ENCODE results near the gene TBL1XR1. TPM values are rescaled to one million over a fixed set of nuclear protein-coding genes. Genes with fewer than 3 reads are reported as not detected.

The TBL1XR1 gene
- total and polyA plus RNA-seq, 2 of the 8 experiments (the other 6 are each of a cell fraction or from before 2014, with no cell fraction given): 28.1 to 147 TPM

DNA sequence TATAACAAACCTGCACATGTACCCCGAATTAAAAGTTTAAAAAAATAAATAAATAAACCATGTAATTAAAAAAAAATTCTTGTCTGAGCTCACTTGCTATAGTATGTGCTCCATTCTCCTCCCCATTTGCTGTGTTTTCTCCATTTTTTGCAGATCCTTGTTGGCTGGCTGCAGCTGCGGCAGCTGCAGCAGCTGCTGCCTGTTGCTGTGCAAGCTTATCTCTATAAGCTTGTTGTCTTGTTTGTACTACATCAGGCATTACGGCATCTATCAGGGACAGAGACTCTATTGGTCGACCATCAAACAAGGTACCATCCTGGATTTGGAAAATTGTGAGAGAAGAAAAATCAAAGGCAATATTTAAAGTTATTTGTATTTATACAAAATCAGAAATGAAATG lies 145.9 kb downstream of the TBL1XR1 start:
- Histone ChIP-seq H2AFZ (ENCODE audit: low read length) (no peak overlapping the region), H3K56ac (replicated peaks; ENCODE audit: insufficient read length, low read depth, low read length) (no peak overlapping the region), H2BK12ac (ENCODE audit: low read depth, low read length) (no peak overlapping the region), H3K4me3 (ENCODE audit: extremely low read depth in 1 of 4, insufficient read depth in 2 of 4, low read depth in 3 of 4, low read length in 4 of 4) (no peak overlapping the region), H3K79me1 (ENCODE audit: low read depth, low read length) (no peaks in the 10 kb centered on the region), H3K27ac (ENCODE audit: low read depth, low read length) (no peak overlapping the region), H3K27me3 (replicated peaks in 1 of 4; ENCODE audit: control insufficient read depth in 3 of 4, extremely low read depth in 1 of 4, insufficient read depth in 3 of 4, low read length in 3 of 4) (no peaks in the 10 kb centered on the region), H4K8ac (ENCODE audit: extremely low read depth, insufficient read depth, low read length) (no peak overlapping the region), H2BK120ac (replicated peaks; ENCODE audit: low read depth, low read length) (no peak overlapping the region), H3K36me3 (ENCODE audit: control insufficient read depth in 2 of 4, insufficient read depth in 4 of 4, low read length in 3 of 4) (peaks cover 4 to 48% (median 12%) of the 10 kb centered on the region in 4 experiments; a peak in 7 of 8 replicates), H3K4me1 (replicated peaks in 1 of 4; ENCODE audit: control insufficient read depth in 3 of 4, insufficient read depth in 4 of 4, low read length in 3 of 4) (peaks cover 0 to 13% (median 2%) of the 10 kb centered on the region in 4 experiments; a peak in 2 of 7 replicates), H3K23me2 (ENCODE audit: low read depth, low read length) (no peaks in the 10 kb centered on the region), H4K20me1 (replicated peaks in 1 of 2; ENCODE audit: control insufficient read depth in 1 of 2, insufficient read depth in 2 of 2, low read length in 2 of 2) (peaks cover 0 to 4% of the 10 kb centered on the region in 2 experiments), H3K4ac (replicated peaks; ENCODE audit: insufficient read length, low read depth, low read length) (no peak overlapping the region), H3K4me2 (ENCODE audit: insufficient read depth in 1 of 2, low read depth in 2 of 2, low read length in 2 of 2) (no peak overlapping the region), H3K79me2 (ENCODE audit: control insufficient read depth in 1 of 2, insufficient read depth in 2 of 2, low read length in 2 of 2) (peaks cover 0 to 31% of the 10 kb centered on the region in 2 experiments; a peak in 2 of 4 replicates), H2BK15ac (ENCODE audit: low read length) (no peak overlapping the region), H4K91ac (replicated peaks; ENCODE audit: insufficient read length, low read length) (no peak overlapping the region), H3K9me3 (ENCODE audit: insufficient read depth in 2 of 2, low read depth in 1 of 2, low read length in 1 of 2) (no peaks in the 10 kb centered on the region), H2AK5ac (ENCODE audit: low read depth, low read length) (no peak overlapping the region), H4K5ac (ENCODE audit: insufficient read length, low read depth, low read length) (no peak overlapping the region), H3K18ac (ENCODE audit: extremely low read depth, low read length) (no peak overlapping the region), H3K23ac (ENCODE audit: insufficient read length) (no peak overlapping the region), H3K9ac (replicated peaks in 1 of 4; ENCODE audit: extremely low read depth in 1 of 4, low read depth in 3 of 4, low read length in 3 of 4) (no peak overlapping the region), H2BK5ac (ENCODE audit: low read depth, low read length) (no peak overlapping the region), H3K14ac (ENCODE audit: insufficient read length) (no peak overlapping the region), H2BK20ac (ENCODE audit: low read length) (no peak overlapping the region)
- CTCF ChIA-PET (ENCODE audit: partially characterized antibody): interaction anchor here (0.6 to 1.4 kb wide), 7 partner anchors 9 to 137 kb away, joined by 3 to 5 read pairs (median 3); no protein-coding TSS in a partner anchor
- DNase-seq (ENCODE audit: low read depth in 1 of 2, low spot score in 2 of 2) (no peak), FAIRE-seq (no peak)
- WGBS, 2 experiments (ENCODE audit: extremely low coverage in 1 of 2, insufficient coverage in 1 of 2, insufficient read length in 1 of 2, insufficient replicate concordance in 2 of 2, low coverage in 1 of 2, low lambda C conversion rate in 2 of 2, missing lambda C conversion rate in 1 of 2): 92% methylated on average over 4 of the region's 4 CpGs; no CpG with 5 or more reads in 1 of the 2 experiments
- POLR2A ChIA-PET (ENCODE audit: partially characterized antibody): interaction anchor here (1.1 kb wide), 1 partner anchor 99 kb away, joined by 3 read pairs; no protein-coding TSS in a partner anchor
- TF ChIP-seq CHD2 (IDR thresholded peaks at IDR 0.05; ENCODE audit: low read length): no peak
- TF ChIP-seq, protein P1, sequence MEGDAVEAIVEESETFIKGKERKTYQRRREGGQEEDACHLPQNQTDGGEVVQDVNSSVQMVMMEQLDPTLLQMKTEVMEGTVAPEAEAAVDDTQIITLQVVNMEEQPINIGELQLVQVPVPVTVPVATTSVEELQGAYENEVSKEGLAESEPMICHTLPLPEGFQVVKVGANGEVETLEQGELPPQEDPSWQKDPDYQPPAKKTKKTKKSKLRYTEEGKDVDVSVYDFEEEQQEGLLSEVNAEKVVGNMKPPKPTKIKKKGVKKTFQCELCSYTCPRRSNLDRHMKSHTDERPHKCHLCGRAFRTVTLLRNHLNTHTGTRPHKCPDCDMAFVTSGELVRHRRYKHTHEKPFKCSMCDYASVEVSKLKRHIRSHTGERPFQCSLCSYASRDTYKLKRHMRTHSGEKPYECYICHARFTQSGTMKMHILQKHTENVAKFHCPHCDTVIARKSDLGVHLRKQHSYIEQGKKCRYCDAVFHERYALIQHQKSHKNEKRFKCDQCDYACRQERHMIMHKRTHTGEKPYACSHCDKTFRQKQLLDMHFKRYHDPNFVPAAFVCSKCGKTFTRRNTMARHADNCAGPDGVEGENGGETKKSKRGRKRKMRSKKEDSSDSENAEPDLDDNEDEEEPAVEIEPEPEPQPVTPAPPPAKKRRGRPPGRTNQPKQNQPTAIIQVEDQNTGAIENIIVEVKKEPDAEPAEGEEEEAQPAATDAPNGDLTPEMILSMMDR (IDR thresholded peaks at IDR 0.05; ENCODE audit: control extremely low read depth in 1 of 3, insufficient read depth in 1 of 3, low read depth in 1 of 3, low read length in 3 of 3): no peak
- no peak for TF ChIP-seq JUND (IDR thresholded peaks at IDR 0.05; ENCODE audit: low read length)
- TF ChIP-seq TAF1 (IDR thresholded peaks at IDR 0.05; ENCODE audit: low read depth, low read length): no peak
- no peak for TF ChIP-seq ZNF274 (IDR thresholded peaks at IDR 0.05; ENCODE audit: borderline replicate concordance, extremely low read depth, low read length)
- TF ChIP-seq SUZ12 (IDR thresholded peaks at IDR 0.05; ENCODE audit: low read length): no peak
- no peak for TF ChIP-seq RNF2 (IDR thresholded peaks at IDR 0.05; ENCODE audit: borderline replicate concordance, low read depth, low read length, missing control alignments, poor library complexity, severe bottlenecking)
- TF ChIP-seq CBX8 (IDR thresholded peaks at IDR 0.05; ENCODE audit: borderline replicate concordance, low read depth, low read length): no peak
- TF ChIP-seq TBP (IDR thresholded peaks at IDR 0.05; ENCODE audit: low read depth, low read length): no peak
- TF ChIP-seq CHD1 (IDR thresholded peaks at IDR 0.05; ENCODE audit: low read depth, low read length): no peak
- no peak for TF ChIP-seq BRCA1 (IDR thresholded peaks at IDR 0.05; ENCODE audit: low read depth, low read length)

Measured in H1 (cell line).